H9 (cell line): ENCODE measurements around the gene ASTN2. TPM values are rescaled to one million over a fixed set of nuclear protein-coding genes. Genes with fewer than 3 reads are reported as not detected.

ENCODE experiments used
- DNase-seq: peaks from one replicate; pipeline ENCODE4 v3.0.0-alpha.2; 2017
- H2AFZ ChIP-seq: one replicate; pipeline ENCODE4 v1.6.1; 2013; ENCODE audit warnings: mild to moderate bottlenecking, low read length, control low read depth, moderate library complexity
- H2AK5ac ChIP-seq: 2 replicates; pipeline ENCODE4 v1.6.1; 2013; ENCODE audit warnings: low read length, control low read depth, mixed read lengths; ENCODE audit not compliant: insufficient read length
- H2BK120ac ChIP-seq: one replicate; pipeline ENCODE4 v1.6.1; 2013; ENCODE audit warnings: low read depth, mild to moderate bottlenecking, low read length, control low read depth, inconsistent platforms; ENCODE audit not compliant: poor library complexity, severe bottlenecking
- H2BK12ac ChIP-seq: 2 replicates; pipeline ENCODE4 v1.6.1; 2013; ENCODE audit warnings: low read length, control low read depth, mixed read lengths, low read depth; ENCODE audit not compliant: insufficient read length
- H2BK15ac ChIP-seq: 2 replicates; pipeline ENCODE4 v1.6.1; 2013; ENCODE audit warnings: low read depth, low read length, control low read depth
- H2BK20ac ChIP-seq: one replicate; pipeline ENCODE4 v1.6.1; 2013; ENCODE audit warnings: low read depth, mild to moderate bottlenecking, low read length, control low read depth, inconsistent platforms; ENCODE audit not compliant: poor library complexity, severe bottlenecking
- H2BK5ac ChIP-seq: 2 replicates; pipeline ENCODE4 v1.6.1; 2013; ENCODE audit warnings: low read length, control low read depth, mixed read lengths; ENCODE audit not compliant: insufficient read length
- H3K14ac ChIP-seq: 2 replicates; pipeline ENCODE4 v1.6.1; 2013; ENCODE audit warnings: low read length, control low read depth; ENCODE audit not compliant: insufficient read depth
- H3K18ac ChIP-seq: 2 replicates; pipeline ENCODE4 v1.6.1; 2013; ENCODE audit warnings: low read depth, mild to moderate bottlenecking, mixed read lengths, low read length, control low read depth; ENCODE audit not compliant: insufficient read length
- H3K23ac ChIP-seq: 2 replicates; pipeline ENCODE4 v1.6.1; 2013; ENCODE audit warnings: low read length, control low read depth, mixed read lengths, low read depth; ENCODE audit not compliant: insufficient read length
- H3K23me2 ChIP-seq: 2 replicates; pipeline ENCODE4 v1.6.1; 2013; ENCODE audit warnings: low read depth, mild to moderate bottlenecking, mixed read lengths, low read length, control low read depth; ENCODE audit not compliant: insufficient read length, poor library complexity, severe bottlenecking
- H3K27ac ChIP-seq: 2 replicates; pipeline ENCODE4 v1.5.1; 2013; ENCODE audit warnings: low read length, control low read depth, mixed read lengths, low read depth; ENCODE audit not compliant: insufficient read length
- H3K27me3 ChIP-seq: 2 replicates; pipeline ENCODE4 v1.6.1; 2013; ENCODE audit warnings: low read length, control low read depth, inconsistent platforms; ENCODE audit not compliant: insufficient read depth
- H3K4ac ChIP-seq: 2 replicates; pipeline ENCODE4 v1.6.1; 2013; ENCODE audit warnings: low read depth, mild to moderate bottlenecking, control low read depth, inconsistent platforms, low read length, moderate library complexity
- H3K4me1 ChIP-seq: 2 replicates; pipeline ENCODE4 v1.6.1; 2013; ENCODE audit warnings: low read length, control low read depth, inconsistent platforms; ENCODE audit not compliant: insufficient read depth
- H3K4me2 ChIP-seq: 2 replicates; pipeline ENCODE4 v1.6.1; 2013; ENCODE audit warnings: low read length, control low read depth, mixed read lengths; ENCODE audit not compliant: insufficient read length, insufficient read depth
- H3K56ac ChIP-seq: 2 replicates; pipeline ENCODE4 v1.6.1; 2013; ENCODE audit warnings: low read depth, mild to moderate bottlenecking, mixed read lengths, low read length, control low read depth; ENCODE audit not compliant: insufficient read length
- H3K79me1 ChIP-seq: 2 replicates; pipeline ENCODE4 v1.6.1; 2013; ENCODE audit warnings: low read depth, mild to moderate bottlenecking, moderate library complexity, low read length, control low read depth, inconsistent platforms; ENCODE audit not compliant: insufficient read depth, poor library complexity, severe bottlenecking
- H3K79me2 ChIP-seq: 2 replicates; pipeline ENCODE4 v1.6.1; 2013; ENCODE audit warnings: low read length, control low read depth, inconsistent platforms; ENCODE audit not compliant: insufficient read depth
- H3K9ac ChIP-seq: 2 replicates; pipeline ENCODE4 v1.6.1; 2013; ENCODE audit warnings: low read length, control low read depth, mixed read lengths; ENCODE audit not compliant: insufficient read length; ENCODE audit errors: extremely low read depth
- H3K9me3 ChIP-seq: one replicate; pipeline ENCODE4 v1.6.1; 2013; ENCODE audit warnings: low read depth, low read length, inconsistent platforms; ENCODE audit not compliant: control insufficient read depth
- H3T11ph ChIP-seq: one replicate; pipeline ENCODE4 v1.6.1; 2013; ENCODE audit warnings: mild to moderate bottlenecking, low read length, control low read depth, inconsistent platforms
- H4K20me1 ChIP-seq: one replicate; pipeline ENCODE4 v1.6.1; 2013; ENCODE audit not compliant: control insufficient read depth, insufficient read length, insufficient read depth
- H4K5ac ChIP-seq: 2 replicates; pipeline ENCODE4 v1.6.1; 2013; ENCODE audit warnings: low read depth, mild to moderate bottlenecking, mixed read lengths, low read length, control low read depth; ENCODE audit not compliant: insufficient read length
- H4K8ac ChIP-seq: replicated peaks from 2 replicates; pipeline ENCODE4 v1.6.1; 2013; ENCODE audit warnings: low read length, control low read depth, mixed read lengths, low read depth; ENCODE audit not compliant: insufficient read length
- H4K91ac ChIP-seq: 2 replicates; pipeline ENCODE4 v1.6.1; 2013; ENCODE audit warnings: low read depth, mild to moderate bottlenecking, moderate library complexity, mixed read lengths, low read length, control low read depth; ENCODE audit not compliant: insufficient read length
- H3K27ac Mint-ChIP-seq, 3 experiments: 2 replicates in 2 of 3; 3 replicates in 1 of 3; pipeline ENCODE4 v1.8.0; 2020 to 2021; ENCODE audit warnings: mixed read lengths in 3 of 3, mild to moderate bottlenecking in 1 of 3, moderate library complexity in 1 of 3
- H3K27me3 Mint-ChIP-seq: 2 replicates; pipeline ENCODE4 v1.8.0; 2021; ENCODE audit warnings: low read depth, mild to moderate bottlenecking, moderate library complexity, mixed read lengths
- H3K36me3 Mint-ChIP-seq, 3 experiments: 2 replicates in 2 of 3; 3 replicates in 1 of 3; pipeline ENCODE4 v1.8.0; 2020 to 2021; ENCODE audit warnings: low read depth in 3 of 3, mixed read lengths in 3 of 3; ENCODE audit not compliant: insufficient read depth in 1 of 3
- H3K4me1 Mint-ChIP-seq, 2 experiments: 2 replicates each; pipeline ENCODE4 v1.8.0; 2020; ENCODE audit warnings: mixed read lengths in 2 of 2
- H3K4me3 Mint-ChIP-seq, 2 experiments: 2 replicates in 1 of 2; 3 replicates in 1 of 2; pipeline ENCODE4 v1.8.0; 2020 to 2021; ENCODE audit warnings: mild to moderate bottlenecking in 2 of 2, mixed read lengths in 2 of 2, moderate library complexity in 1 of 2
- H3K9me3 Mint-ChIP-seq, 2 experiments: 2 replicates in 1 of 2; 3 replicates in 1 of 2; pipeline ENCODE4 v1.8.0; 2020; ENCODE audit warnings: mild to moderate bottlenecking in 2 of 2, mixed read lengths in 2 of 2, moderate library complexity in 1 of 2
- CTCF ChIP-seq: fragments of 200-600 bp; sonication (generic); conservative IDR thresholded peaks from 3 replicates; pipeline ENCODE4 v1.8.0; 2021; ENCODE audit warnings: antibody characterized with exemption, mild to moderate bottlenecking
- WGBS: extraction: QIAGEN DNeasy Blood & Tissue Kit; methylation state at CpG from one replicate; pipeline ENCODE4 v1.1.7; 2013; ENCODE audit warnings: missing lambda C conversion rate, low lambda C conversion rate, mixed read lengths; ENCODE audit not compliant: insufficient read length; ENCODE audit errors: extremely low coverage; 5-methylcytosine and 5-hydroxymethylcytosine counted together
- total RNA-seq: library from RNA; stranded (reverse); gene quantifications from 2 replicates; pipeline ENCODE4 v1.2.1, GENCODE V29; 2021

ASTN2 gene
- total RNA-seq, 1 experiment from 2014 or later: 9.7 TPM

GRCh38 chr9:116868201-116868600 is 546.7 kb downstream of the ASTN2 start:
- Histone ChIP-seq H3K4ac (no peak overlapping the region), H3K9ac (no peak overlapping the region), H3K79me1 (no peaks in the 10 kb centered on the region), H3T11ph (no peak overlapping the region), H3K56ac (no peak overlapping the region), H4K5ac (no peak overlapping the region), H2BK5ac (no peak overlapping the region), H3K27me3 (no peaks in the 10 kb centered on the region), H2AK5ac (no peak overlapping the region), H2AFZ (no peak overlapping the region), H3K27ac (no peak overlapping the region), H2BK15ac (no peak overlapping the region), H2BK120ac (no peak overlapping the region), H3K9me3 (no peaks in the 10 kb centered on the region), H3K23me2 (no peaks in the 10 kb centered on the region), H4K91ac (no peak overlapping the region), H3K79me2 (no peaks in the 10 kb centered on the region), H3K23ac (no peak overlapping the region), H4K20me1 (no peaks in the 10 kb centered on the region), H3K14ac (no peak overlapping the region), H3K18ac (no peak overlapping the region), H4K8ac (no peak overlapping the region), H3K4me2 (no peak overlapping the region), H2BK12ac (no peak overlapping the region), H2BK20ac (no peak overlapping the region), H3K4me1 (peaks cover 3% of the 10 kb centered on the region; the same call in 1 of the 2 replicates)
- TF ChIP-seq CTCF: no peak
- peaks cover 11 to 13% of the 10 kb centered on the region in 2 experiments for H3K4me1 Mint-ChIP-seq
- H3K27me3 Mint-ChIP-seq: no peaks in the 10 kb centered on the region
- peaks cover 0 to 4% of the 10 kb centered on the region in 2 experiments; a peak in 1 of 5 replicates for H3K9me3 Mint-ChIP-seq
- H3K4me3 Mint-ChIP-seq: no peak overlapping the region
- WGBS: no CpG with 5 or more reads among the region's 3 CpGs
- peaks cover 0 to 2% (median 0%) of the 10 kb centered on the region in 3 experiments; a peak in 2 of 7 replicates for H3K36me3 Mint-ChIP-seq
- no peak for DNase-seq
- 0 out of 7 replicates have a peak overlapping the region, but pooled peaks of 2 of the 3 experiments have one; percentile 37 to 63 for H3K27ac Mint-ChIP-seq
